RWPE1 (cell line): ENCODE data around the gene BLTP3B.

ENCODE experiments used
- CTCF ChIA-PET: fragments of 350-600 bp; sonication (Branson Sonifier 250); formaldehyde crosslinking; extraction: SDS; loops from one replicate; lab custom pipeline; 2021; lab: Yijun Ruan, JAX
- POLR2A ChIA-PET: fragments of 400-600 bp; formaldehyde crosslinking; extraction: SDS; loops from one replicate; lab custom pipeline; 2020; ENCODE audit warnings: antibody characterized with exemption; ENCODE audit not compliant: low non-redundant PET; lab: Yijun Ruan, JAX
- DNase-seq: peaks from one replicate; pipeline ENCODE4 v3.0.0; 2012; ENCODE audit warnings: low spot score
- H3K27ac ChIP-seq: fragments of 450-650 bp; 2 replicates; pipeline ENCODE4 v1.5.1; 2017
- TF ChIP-seq, protein P1 (sequence below): fragments of 450-650 bp; conservative IDR thresholded peaks from 2 replicates; pipeline ENCODE4 v1.5.1; 2017; ENCODE audit warnings: low read depth, mild to moderate bottlenecking

Gene BLTP3B

DNA sequence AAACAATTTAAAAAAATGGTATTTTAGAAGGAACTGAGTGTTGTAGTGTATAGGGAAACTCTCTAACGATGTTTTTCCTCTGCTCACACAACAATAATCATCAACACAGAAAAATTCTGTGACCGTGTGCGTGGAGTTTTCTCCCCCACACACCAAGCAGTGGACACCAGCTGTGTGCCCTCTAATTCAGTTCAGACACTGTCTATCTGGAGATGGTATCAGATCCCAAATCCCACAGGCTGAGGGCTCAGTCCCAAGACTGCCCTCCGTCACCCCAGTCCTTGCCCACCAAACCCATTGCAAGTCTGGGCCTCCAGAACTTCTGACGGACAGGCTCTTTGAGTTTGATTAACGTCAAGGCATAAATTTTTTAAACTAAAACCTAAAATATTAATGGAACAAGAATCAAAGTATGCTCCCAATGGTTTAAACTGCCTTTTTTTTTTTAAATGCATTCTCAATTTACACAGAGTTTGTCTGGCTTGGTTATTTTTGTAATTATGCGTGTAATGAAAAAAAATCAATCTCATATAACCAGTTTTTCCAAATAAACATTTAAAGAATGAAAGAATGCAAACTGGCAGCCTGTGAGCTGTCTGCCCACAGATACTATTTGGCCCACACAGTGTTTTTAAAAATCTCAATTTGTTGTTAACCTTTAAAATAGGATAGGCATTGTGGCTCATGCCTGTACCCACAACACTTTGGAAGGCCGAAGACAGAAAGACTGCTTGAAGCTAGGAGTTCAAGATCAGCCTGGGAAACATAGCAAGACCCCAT lies 19.2 kb downstream of the BLTP3B start:
- DNase-seq: no peak
- POLR2A ChIA-PET: no interaction called here
- TF ChIP-seq, protein P1, sequence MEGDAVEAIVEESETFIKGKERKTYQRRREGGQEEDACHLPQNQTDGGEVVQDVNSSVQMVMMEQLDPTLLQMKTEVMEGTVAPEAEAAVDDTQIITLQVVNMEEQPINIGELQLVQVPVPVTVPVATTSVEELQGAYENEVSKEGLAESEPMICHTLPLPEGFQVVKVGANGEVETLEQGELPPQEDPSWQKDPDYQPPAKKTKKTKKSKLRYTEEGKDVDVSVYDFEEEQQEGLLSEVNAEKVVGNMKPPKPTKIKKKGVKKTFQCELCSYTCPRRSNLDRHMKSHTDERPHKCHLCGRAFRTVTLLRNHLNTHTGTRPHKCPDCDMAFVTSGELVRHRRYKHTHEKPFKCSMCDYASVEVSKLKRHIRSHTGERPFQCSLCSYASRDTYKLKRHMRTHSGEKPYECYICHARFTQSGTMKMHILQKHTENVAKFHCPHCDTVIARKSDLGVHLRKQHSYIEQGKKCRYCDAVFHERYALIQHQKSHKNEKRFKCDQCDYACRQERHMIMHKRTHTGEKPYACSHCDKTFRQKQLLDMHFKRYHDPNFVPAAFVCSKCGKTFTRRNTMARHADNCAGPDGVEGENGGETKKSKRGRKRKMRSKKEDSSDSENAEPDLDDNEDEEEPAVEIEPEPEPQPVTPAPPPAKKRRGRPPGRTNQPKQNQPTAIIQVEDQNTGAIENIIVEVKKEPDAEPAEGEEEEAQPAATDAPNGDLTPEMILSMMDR: no peak
- CTCF ChIA-PET: no interaction called here
- H3K27ac ChIP-seq: no peak overlapping the region

DNA sequence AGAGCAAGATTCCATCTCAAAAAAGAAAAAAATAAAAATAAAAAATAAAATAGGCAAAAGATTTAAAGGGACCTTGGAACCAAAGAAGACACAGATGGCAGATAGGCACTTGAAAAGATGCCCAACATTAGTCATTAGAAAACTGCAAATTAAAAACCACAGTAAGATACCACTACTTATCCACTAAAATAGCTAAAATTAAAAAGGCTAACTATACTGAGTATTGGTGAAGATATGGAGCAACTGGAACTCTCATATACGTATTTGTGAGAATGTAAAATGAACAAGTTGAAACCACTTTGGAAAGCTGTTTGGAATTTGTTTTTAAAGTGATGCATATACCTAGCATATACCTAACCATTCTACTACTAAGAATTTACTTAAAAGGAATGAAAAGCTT lies 22.3 kb downstream of the BLTP3B start:
- POLR2A ChIA-PET: interaction anchor here (0.5 kb wide), 1 partner anchor 20 kb away, joined by 3 read pairs; no protein-coding TSS in a partner anchor
- CTCF ChIA-PET: no interaction called here
- no peak for DNase-seq
- TF ChIP-seq, protein P1: no peak
- no peak overlapping the region for H3K27ac ChIP-seq

DNA sequence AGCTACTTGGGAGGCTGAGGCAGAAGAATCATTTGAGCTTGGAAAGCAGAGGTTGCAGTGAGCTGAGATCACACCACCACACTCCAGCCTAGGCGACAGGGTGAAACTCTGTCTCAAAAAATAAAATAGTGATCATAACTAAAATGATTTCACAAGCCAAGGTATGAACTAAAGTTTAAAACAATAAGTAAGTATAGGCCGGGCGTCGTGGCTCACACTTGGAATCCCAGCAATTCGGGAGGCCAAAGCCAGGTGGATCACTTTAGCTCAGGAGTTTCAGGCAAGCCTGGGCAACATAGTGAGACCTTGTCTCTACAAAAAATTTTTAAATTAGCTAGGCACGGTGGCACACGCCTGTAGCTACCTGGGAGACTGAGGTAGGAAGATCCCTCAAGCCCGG lies 27.4 kb downstream of the BLTP3B start:
- no peak for DNase-seq
- ChIA-PET CTCF (no interaction called here), POLR2A (no interaction called here)
- TF ChIP-seq, protein P1: no peak
- no peak overlapping the region for H3K27ac ChIP-seq

DNA sequence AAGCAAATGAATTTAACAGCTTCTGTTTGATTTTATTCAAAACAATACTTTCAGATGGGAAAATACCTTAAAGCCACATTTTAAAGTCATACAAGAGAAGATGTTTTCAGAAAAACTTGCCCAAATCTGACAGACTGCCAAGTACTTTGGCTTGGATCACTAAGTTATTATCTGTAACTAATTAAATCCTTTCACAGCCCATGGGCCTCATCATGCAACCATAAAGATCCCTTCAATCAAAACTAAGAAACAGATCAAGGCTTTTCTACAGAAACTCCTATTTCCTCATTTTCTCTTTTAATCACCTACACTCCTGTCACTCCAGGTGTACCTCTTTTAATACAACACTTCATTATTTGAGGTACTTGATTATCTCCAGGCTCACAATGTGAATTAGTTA lies 28.1 kb downstream of the BLTP3B start:
- DNase-seq: no peak
- TF ChIP-seq, protein P1: no peak
- no peak overlapping the region for H3K27ac ChIP-seq
- ChIA-PET CTCF (interaction anchor here (0.5 kb wide), 1 partner anchor 86 kb away, joined by 3 read pairs; the partner anchor contains the start of gene ACTR6), POLR2A (no interaction called here)

DNA sequence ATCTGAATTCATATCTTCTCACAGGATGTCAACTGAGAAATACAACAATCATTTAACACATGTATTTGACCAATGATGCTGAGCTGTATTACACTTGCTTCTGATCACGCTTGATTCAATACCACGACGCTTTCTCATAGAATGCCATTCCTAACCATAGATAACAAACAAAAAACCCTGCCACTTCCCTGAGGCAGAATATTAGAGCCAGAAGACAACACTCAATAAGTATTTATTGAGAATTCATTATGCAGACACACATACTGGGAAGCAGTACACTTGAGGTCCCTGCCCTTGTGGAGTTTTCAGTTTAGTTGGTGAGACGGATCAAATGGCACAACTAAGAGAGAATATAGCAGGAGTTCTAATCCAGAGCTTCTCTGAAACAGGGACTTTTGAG lies 32.4 kb downstream of the BLTP3B start:
- no peak overlapping the region for H3K27ac ChIP-seq
- no peak for DNase-seq
- ChIA-PET POLR2A (no interaction called here), CTCF (no interaction called here)
- TF ChIP-seq, protein P1: no peak

DNA sequence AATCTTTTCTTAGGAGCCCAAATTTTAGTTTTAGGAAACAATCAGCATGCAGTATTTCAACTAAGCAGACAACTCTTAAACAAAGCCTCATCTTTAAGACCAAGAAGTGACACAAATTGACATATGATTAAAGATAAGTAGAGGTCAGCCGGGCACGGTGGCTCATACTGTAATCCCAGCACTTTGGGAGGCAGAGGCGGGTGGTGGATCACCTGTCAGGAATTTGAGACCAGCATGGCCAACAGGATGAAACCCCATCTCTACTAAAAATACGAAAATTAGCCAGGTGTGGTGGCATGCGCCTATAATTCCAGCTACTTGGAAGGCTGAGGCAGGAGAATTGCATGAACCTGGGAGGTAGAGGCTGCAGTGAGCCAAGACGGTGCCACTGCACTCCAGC lies 35.8 kb downstream of the BLTP3B start:
- CTCF ChIA-PET: no interaction called here
- POLR2A ChIA-PET: interaction anchor here (0.7 kb wide), 1 partner anchor 136 kb away, joined by 4 read pairs; no protein-coding TSS in a partner anchor
- TF ChIP-seq, protein P1: no peak
- no peak for DNase-seq
- no peak overlapping the region for H3K27ac ChIP-seq
